Erythroblast (primary cell): ENCODE data around the gene FRMD5.

Experiments used
- GATA1 ChIP-seq: IDR thresholded peaks from 2 replicates; pipeline ENCODE4 v1.6.1; 2011; ENCODE audit warnings: low read depth, mild to moderate bottlenecking, control low read depth, low read length, moderate library complexity
- POLR2A ChIP-seq: IDR thresholded peaks from 2 replicates; pipeline ENCODE4 v1.6.1; 2011; ENCODE audit warnings: mild to moderate bottlenecking, low read length

GRCh38 chr15:44136991-44137477 is 58.0 kb downstream of the FRMD5 start:
- TF ChIP-seq POLR2A (no peak), GATA1 (no peak)
